A549 (cell line): ENCODE measurements around the gene DBT. TPM values are rescaled to one million over a fixed set of nuclear protein-coding genes. Genes with fewer than 3 reads are reported as not detected.

ENCODE experiments used
- ATAC-seq, 2 experiments: fragments of 200-7000 bp in 1 of 2; fragments of >200 bp in 1 of 2; cut with Nextera tagmentation in 1 of 2; cut with Tn5 transposase in 1 of 2; 3 replicates each; pipeline versions ENCODE4 v1.8.0 to v1.9.1; 2018 to 2020; ENCODE audit warnings: mild to moderate bottlenecking in 1 of 2, moderate library complexity in 1 of 2
- CTCF ChIA-PET: fragments of 300-600 bp; sonication (Branson Sonifier 250); formaldehyde crosslinking; extraction: SDS; loops from one replicate; lab custom pipeline; 2021; ENCODE audit warnings: antibody characterized with exemption, inconsistent platforms; lab: Yijun Ruan, JAX
- POLR2A ChIA-PET: fragments of 350-600 bp; formaldehyde crosslinking; extraction: SDS; loops from one replicate; lab custom pipeline; 2021; ENCODE audit warnings: antibody characterized with exemption, inconsistent platforms; lab: Yijun Ruan, JAX
- DNase-seq, 2 experiments: peaks; one replicate each; pipeline versions ENCODE4 v3.0.0 to v3.0.0-alpha.2; 2011 to 2016; ENCODE audit warnings: low read depth in 1 of 2, low spot score in 1 of 2
- FAIRE-seq: peaks from 2 replicates; lab custom pipeline; 2011; peaks lifted over from hg19 to GRCh38; lab: Jason Lieb, UNC
- H3K27ac ChIP-seq, 2 experiments: fragments of >200 bp; sonication (Bioruptor Twin); formaldehyde crosslinking; 3 replicates each; pipeline ENCODE4 v1.5.1; 2016 to 2017
- H3K4me1 ChIP-seq: fragments of >200 bp; sonication (Bioruptor Twin); formaldehyde crosslinking; 3 replicates; pipeline ENCODE4 v1.6.1; 2016
- H3K4me2 ChIP-seq: fragments of >200 bp; sonication (Bioruptor Twin); formaldehyde crosslinking; 3 replicates; pipeline ENCODE4 v1.6.1; 2016
- H3K4me3 ChIP-seq: fragments of >200 bp; sonication (Bioruptor Twin); formaldehyde crosslinking; 3 replicates; pipeline ENCODE4 v1.5.1; 2016
- H3K9me3 ChIP-seq: fragments of >200 bp; sonication (Bioruptor Twin); formaldehyde crosslinking; 3 replicates; pipeline ENCODE4 v1.6.1; 2016
- BHLHE40 ChIP-seq: IDR thresholded peaks from 2 replicates; pipeline ENCODE4 v1.6.1; 2012; ENCODE audit warnings: low read depth, low read length, inconsistent platforms
- CBX8 ChIP-seq: fragments of 200-600 bp; sonication (generic); IDR thresholded peaks from 2 replicates; pipeline ENCODE4 v1.6.1; 2016
- CEBPB ChIP-seq, 2 experiments: fragments of >200 bp in 1 of 2; sonication (Bioruptor Twin) in 1 of 2; formaldehyde crosslinking in 1 of 2; IDR thresholded peaks; 2 replicates each; pipeline ENCODE4 v1.6.1; 2012 to 2016
- CHD2 ChIP-seq: fragments of 150-350 bp; IDR thresholded peaks from 2 replicates; pipeline ENCODE4 v1.6.1; 2014; ENCODE audit warnings: low read length; ENCODE audit not compliant: partially characterized antibody
- CHD4 ChIP-seq: fragments of 200-600 bp; sonication (generic); IDR thresholded peaks from 2 replicates; pipeline ENCODE4 v1.6.1; 2016; ENCODE audit warnings: antibody characterized with exemption, mild to moderate bottlenecking, borderline replicate concordance
- EHF ChIP-seq: fragments of 250-450 bp; sonication (Bioruptor Pico); IDR thresholded peaks from 2 replicates; pipeline ENCODE4 v1.5.0; 2020; ENCODE audit warnings: mild to moderate bottlenecking
- EHMT2 ChIP-seq: fragments of 200-600 bp; sonication (generic); IDR thresholded peaks from 2 replicates; pipeline ENCODE4 v1.6.1; 2016; ENCODE audit warnings: antibody characterized with exemption, low read depth, mild to moderate bottlenecking, moderate library complexity
- EP300 ChIP-seq, 2 experiments: fragments of >200 bp; sonication (Bioruptor Twin); formaldehyde crosslinking; IDR thresholded peaks; 2 replicates in 1 of 2; 3 replicates in 1 of 2; pipeline ENCODE4 v1.6.1; 2016 to 2017
- FOXS1 ChIP-seq: fragments of 250-450 bp; sonication (Bioruptor Pico); IDR thresholded peaks from 2 replicates; pipeline ENCODE4 v1.5.0; 2020; ENCODE audit warnings: mild to moderate bottlenecking, moderate library complexity
- HDAC2 ChIP-seq: fragments of 200-600 bp; sonication (generic); IDR thresholded peaks from 2 replicates; pipeline ENCODE4 v1.6.1; 2016
- HEYL ChIP-seq: fragments of 250-450 bp; sonication (Bioruptor Pico); IDR thresholded peaks from 2 replicates; pipeline ENCODE4 v1.8.0; 2021; ENCODE audit warnings: mild to moderate bottlenecking, moderate library complexity
- HOXA7 ChIP-seq: fragments of 250-450 bp; sonication (Bioruptor Pico); IDR thresholded peaks from 2 replicates; pipeline ENCODE4 v1.5.0; 2020; ENCODE audit warnings: mild to moderate bottlenecking, moderate library complexity
- JUN ChIP-seq, 2 experiments: fragments of >200 bp; sonication (Bioruptor Twin); formaldehyde crosslinking; IDR thresholded peaks; 2 replicates in 1 of 2; 3 replicates in 1 of 2; pipeline ENCODE4 v1.6.1; 2016 to 2017
- JUNB ChIP-seq: fragments of >200 bp; sonication (Bioruptor Twin); formaldehyde crosslinking; IDR thresholded peaks from 2 replicates; pipeline ENCODE4 v1.6.1; 2016
- MYC ChIP-seq: IDR thresholded peaks from 2 replicates; pipeline ENCODE4 v1.6.1; 2012; ENCODE audit warnings: mild to moderate bottlenecking, inconsistent platforms, low read length, improper control_type of control experiment, borderline replicate concordance
- NFE2L2 ChIP-seq: fragments of 150-350 bp; conservative IDR thresholded peaks from 2 replicates; pipeline ENCODE4 v1.6.1; 2014; ENCODE audit warnings: low read length
- NR3C1 ChIP-seq: fragments of >200 bp; sonication (Bioruptor Twin); formaldehyde crosslinking; IDR thresholded peaks from 3 replicates; pipeline ENCODE4 v1.6.1; 2017
- RAD21 ChIP-seq, 2 experiments: fragments of >200 bp in 1 of 2; sonication (Bioruptor Twin) in 1 of 2; formaldehyde crosslinking in 1 of 2; IDR thresholded peaks in 1 of 2; conservative IDR thresholded peaks in 1 of 2; 2 replicates in 1 of 2; 3 replicates in 1 of 2; pipeline ENCODE4 v1.6.1; 2012 to 2018; ENCODE audit warnings: inconsistent platforms in 1 of 2
- RARB ChIP-seq: fragments of 250-450 bp; sonication (Bioruptor Pico); IDR thresholded peaks from 2 replicates; pipeline ENCODE4 v1.8.0; 2021; ENCODE audit warnings: mild to moderate bottlenecking, moderate library complexity
- TP53 ChIP-seq: fragments of 250-450 bp; sonication (Bioruptor Pico); IDR thresholded peaks from 2 replicates; pipeline ENCODE4 v1.5.0; 2021; ENCODE audit warnings: mild to moderate bottlenecking, moderate library complexity
- ZC3H11A ChIP-seq: fragments of 450-650 bp; IDR thresholded peaks from 2 replicates; pipeline ENCODE4 v1.6.1; 2014; ENCODE audit warnings: antibody characterized with exemption, mild to moderate bottlenecking
- ZFP36 ChIP-seq: fragments of 450-650 bp; IDR thresholded peaks from 2 replicates; pipeline ENCODE4 v1.6.1; 2014; ENCODE audit warnings: borderline replicate concordance; ENCODE audit not compliant: partially characterized antibody
- ZNF302 ChIP-seq: fragments of 250-450 bp; sonication (Bioruptor Pico); IDR thresholded peaks from 2 replicates; pipeline ENCODE4 v1.9.0; 2021; ENCODE audit warnings: inconsistent platforms, mild to moderate bottlenecking, moderate library complexity
- WGBS: methylation state at CpG from one replicate; pipeline ENCODE4 v1.1.6; 2017; ENCODE audit errors: missing lambda C conversion rate; 5-methylcytosine and 5-hydroxymethylcytosine counted together
- polyA plus RNA-seq, 4 experiments: library from polyadenylated mRNA; depleted of rRNA in 3 of 4; stranded (reverse); fragments of >200 nt; fragmentation: RNase III in 1 of 4; extraction: RNeasy Plus Mini Kit Qiagen cat#74134 plus additional on column Dnase treatment in 1 of 4; gene quantifications; 2 replicates in 3 of 4; 3 replicates in 1 of 4; pipeline ENCODE4 v1.2.3, GENCODE V29; 2011 to 2017
- TF ChIP-seq, protein P1 (sequence below): fragments of >200 bp; sonication (Bioruptor Twin); formaldehyde crosslinking; IDR thresholded peaks from 2 replicates; pipeline ENCODE4 v1.6.1; 2016
- TF ChIP-seq, protein P2 (sequence below): IDR thresholded peaks from 2 replicates; pipeline ENCODE4 v1.6.1; 2012
- TF ChIP-seq, protein P3 (sequence below): fragments of >200 bp; sonication (Bioruptor Twin); formaldehyde crosslinking; IDR thresholded peaks from 3 replicates; pipeline ENCODE4 v1.5.1; 2016
- TF ChIP-seq, protein P4 (sequence below): fragments of 150-350 bp; IDR thresholded peaks from 2 replicates; pipeline ENCODE4 v1.6.1; 2014; ENCODE audit warnings: low read depth, mild to moderate bottlenecking, low read length

DBT gene
- polyA plus RNA-seq, 2 of the 4 experiments (the other 2 are of a cell fraction) = 3.6 to 8.7 TPM

DNA sequence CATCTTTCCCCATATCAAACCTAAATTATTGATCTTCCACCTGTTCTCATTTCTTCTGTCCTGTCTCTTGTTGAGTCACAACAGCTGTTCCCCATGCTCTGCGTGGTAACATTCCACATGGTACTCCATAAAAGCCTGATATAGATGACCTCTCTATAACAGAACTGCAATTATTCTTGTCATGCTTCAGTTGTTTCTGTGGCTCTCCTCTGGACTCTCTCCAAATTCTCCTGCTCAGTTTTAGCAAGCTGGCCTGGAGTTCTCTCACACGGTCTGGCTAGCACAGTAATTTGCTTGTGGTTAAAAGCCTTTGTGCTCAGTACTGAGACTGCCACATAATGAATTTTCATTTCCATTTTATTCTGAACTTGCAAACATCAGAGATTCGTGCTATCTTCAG is 61.0 kb downstream of the DBT start:
- CTCF ChIA-PET = no interaction called here
- no peak overlapping the region for H3K4me2 ChIP-seq
- WGBS = 88% methylated on average over 3 of the region's 3 CpGs

DNA sequence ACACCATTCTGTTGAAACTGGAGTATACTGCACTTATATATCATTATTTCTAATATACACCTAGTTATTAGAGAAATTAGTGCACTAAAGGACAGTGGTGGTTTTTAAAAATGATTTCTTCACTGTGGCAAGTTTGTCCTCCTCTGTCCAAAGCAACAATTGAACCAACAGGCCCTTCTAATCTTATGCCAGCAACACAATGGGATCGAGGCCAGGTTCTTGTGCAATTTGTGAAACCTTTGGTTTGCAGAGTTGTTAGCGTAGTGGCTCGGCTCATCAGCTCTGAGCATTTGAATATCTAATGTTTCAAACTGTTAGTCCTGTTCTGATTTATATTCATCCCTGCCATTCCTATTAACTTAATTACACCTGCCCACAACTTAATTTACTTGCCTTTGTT is 61.7 kb downstream of the DBT start:
- POLR2A ChIA-PET = no interaction called here
- FAIRE-seq = no peak
- CTCF ChIA-PET = interaction anchor here (0.7 kb wide), 1 partner anchor 22 kb away, joined by 3 read pairs; no protein-coding TSS in a partner anchor
- ATAC-seq = no peak
- TF ChIP-seq, protein P1, sequence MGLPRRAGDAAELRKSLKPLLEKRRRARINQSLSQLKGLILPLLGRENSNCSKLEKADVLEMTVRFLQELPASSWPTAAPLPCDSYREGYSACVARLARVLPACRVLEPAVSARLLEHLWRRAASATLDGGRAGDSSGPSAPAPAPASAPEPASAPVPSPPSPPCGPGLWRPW = no peak
- TF ChIP-seq CEBPB (IDR thresholded peaks at IDR 0.05) (no peak), TP53 (CRISPR knock-in tag) (no peak), JUN (IDR thresholded peaks at IDR 0.05) (no peak), NR3C1 (no peak), EHF (CRISPR knock-in tag) (no peak), RARB (no peak), CBX8 (no peak), CHD2 (no peak), ZC3H11A (no peak), JUNB (no peak), MYC (no peak), BHLHE40 (no peak)
- TF ChIP-seq, protein P2, sequence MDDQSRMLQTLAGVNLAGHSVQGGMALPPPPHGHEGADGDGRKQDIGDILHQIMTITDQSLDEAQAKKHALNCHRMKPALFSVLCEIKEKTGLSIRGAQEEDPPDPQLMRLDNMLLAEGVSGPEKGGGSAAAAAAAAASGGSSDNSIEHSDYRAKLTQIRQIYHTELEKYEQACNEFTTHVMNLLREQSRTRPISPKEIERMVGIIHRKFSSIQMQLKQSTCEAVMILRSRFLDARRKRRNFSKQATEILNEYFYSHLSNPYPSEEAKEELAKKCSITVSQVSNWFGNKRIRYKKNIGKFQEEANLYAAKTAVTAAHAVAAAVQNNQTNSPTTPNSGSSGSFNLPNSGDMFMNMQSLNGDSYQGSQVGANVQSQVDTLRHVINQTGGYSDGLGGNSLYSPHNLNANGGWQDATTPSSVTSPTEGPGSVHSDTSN = no peak
- TF ChIP-seq, protein P3, sequence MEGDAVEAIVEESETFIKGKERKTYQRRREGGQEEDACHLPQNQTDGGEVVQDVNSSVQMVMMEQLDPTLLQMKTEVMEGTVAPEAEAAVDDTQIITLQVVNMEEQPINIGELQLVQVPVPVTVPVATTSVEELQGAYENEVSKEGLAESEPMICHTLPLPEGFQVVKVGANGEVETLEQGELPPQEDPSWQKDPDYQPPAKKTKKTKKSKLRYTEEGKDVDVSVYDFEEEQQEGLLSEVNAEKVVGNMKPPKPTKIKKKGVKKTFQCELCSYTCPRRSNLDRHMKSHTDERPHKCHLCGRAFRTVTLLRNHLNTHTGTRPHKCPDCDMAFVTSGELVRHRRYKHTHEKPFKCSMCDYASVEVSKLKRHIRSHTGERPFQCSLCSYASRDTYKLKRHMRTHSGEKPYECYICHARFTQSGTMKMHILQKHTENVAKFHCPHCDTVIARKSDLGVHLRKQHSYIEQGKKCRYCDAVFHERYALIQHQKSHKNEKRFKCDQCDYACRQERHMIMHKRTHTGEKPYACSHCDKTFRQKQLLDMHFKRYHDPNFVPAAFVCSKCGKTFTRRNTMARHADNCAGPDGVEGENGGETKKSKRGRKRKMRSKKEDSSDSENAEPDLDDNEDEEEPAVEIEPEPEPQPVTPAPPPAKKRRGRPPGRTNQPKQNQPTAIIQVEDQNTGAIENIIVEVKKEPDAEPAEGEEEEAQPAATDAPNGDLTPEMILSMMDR = no peak
- no peak overlapping the region for H3K4me3 ChIP-seq
- no peak overlapping the region for H3K27ac ChIP-seq
- no peaks in the 10 kb centered on the region for H3K9me3 ChIP-seq
- no peaks in the 10 kb centered on the region for H3K4me1 ChIP-seq
- WGBS = 87% methylated on average over 3 of the region's 3 CpGs
- no peak overlapping the region for H3K4me2 ChIP-seq
- DNase-seq = no peak

More for the DNA sequence above, 61.0 kb downstream of the DBT start:
- POLR2A ChIA-PET = no interaction called here
- ATAC-seq = no peak
- no peak for DNase-seq
- FAIRE-seq = no peak
- Histone ChIP-seq H3K9me3 (no peaks in the 10 kb centered on the region), H3K27ac (no peak overlapping the region), H3K4me1 (no peaks in the 10 kb centered on the region), H3K4me3 (no peak overlapping the region)
- TF ChIP-seq FOXS1 (CRISPR knock-in tag) (no peak), CHD4 (no peak), EP300 (IDR thresholded peaks at IDR 0.05) (no peak), ZFP36 (no peak), HOXA7 (CRISPR knock-in tag) (no peak), ZNF302 (CRISPR knock-in tag) (no peak), JUNB (no peak)
- TF ChIP-seq, protein P3 = no peak

DNA sequence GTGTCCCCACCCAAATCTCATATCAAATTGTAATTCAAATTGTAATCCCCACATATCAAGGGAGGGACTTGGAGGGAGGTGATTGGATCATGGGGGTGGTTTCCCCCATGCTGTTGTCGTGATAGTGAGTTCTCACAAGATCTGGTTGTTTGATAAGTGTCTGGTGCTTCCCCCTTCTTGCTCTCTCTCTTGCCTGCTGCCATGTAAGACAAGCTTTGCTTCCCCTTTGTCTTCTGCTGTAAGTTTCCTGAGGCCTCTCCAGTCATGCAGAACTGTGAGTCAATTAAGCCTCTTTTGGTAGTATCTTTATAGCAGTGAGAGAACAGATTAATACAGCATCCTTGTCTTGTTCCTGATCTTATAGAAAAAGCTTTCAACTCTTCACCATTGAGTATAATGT is 65.1 kb downstream of the DBT start:
- no peaks in the 10 kb centered on the region for H3K4me1 ChIP-seq
- 71% methylated on average over 1 of the region's 1 CpG for WGBS
- ChIA-PET CTCF (no interaction called here), POLR2A (no interaction called here)
- H3K4me3 ChIP-seq = no peak overlapping the region
- FAIRE-seq = no peak
- H3K4me2 ChIP-seq = no peak overlapping the region
- H3K9me3 ChIP-seq = no peaks in the 10 kb centered on the region
- no peak for ATAC-seq
- no peak overlapping the region for H3K27ac ChIP-seq
- DNase-seq = no peak
- TF ChIP-seq, protein P3 = no peak
- TF ChIP-seq HEYL (no peak), HDAC2 (no peak), CHD4 (no peak), JUNB (no peak), TP53 (CRISPR knock-in tag) (no peak), RAD21 (conservative IDR thresholded peaks at IDR 0.05 in 1 of 2, IDR thresholded peaks at IDR 0.05 in 1 of 2) (no peak), EHMT2 (no peak), NFE2L2 (no peak), ZFP36 (no peak)
- TF ChIP-seq, protein P4, sequence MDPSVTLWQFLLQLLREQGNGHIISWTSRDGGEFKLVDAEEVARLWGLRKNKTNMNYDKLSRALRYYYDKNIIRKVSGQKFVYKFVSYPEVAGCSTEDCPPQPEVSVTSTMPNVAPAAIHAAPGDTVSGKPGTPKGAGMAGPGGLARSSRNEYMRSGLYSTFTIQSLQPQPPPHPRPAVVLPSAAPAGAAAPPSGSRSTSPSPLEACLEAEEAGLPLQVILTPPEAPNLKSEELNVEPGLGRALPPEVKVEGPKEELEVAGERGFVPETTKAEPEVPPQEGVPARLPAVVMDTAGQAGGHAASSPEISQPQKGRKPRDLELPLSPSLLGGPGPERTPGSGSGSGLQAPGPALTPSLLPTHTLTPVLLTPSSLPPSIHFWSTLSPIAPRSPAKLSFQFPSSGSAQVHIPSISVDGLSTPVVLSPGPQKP = no peak
